Chondrocyte (in vitro differentiated cells): ENCODE results near the gene GABRB3. TPM values are rescaled to one million over a fixed set of nuclear protein-coding genes. Genes with fewer than 3 reads are reported as not detected.

Experiments
- DNase-seq: peaks from one replicate; pipeline ENCODE4 v3.0.0; 2021; ENCODE audit warnings: mixed read lengths, low spot score
- H3K27ac Mint-ChIP-seq: one replicate; pipeline ENCODE4 v1.8.0; 2021; ENCODE audit warnings: mild to moderate bottlenecking, moderate library complexity, mixed read lengths; ENCODE audit not compliant: unreplicated experiment
- H3K27me3 Mint-ChIP-seq: 2 replicates; pipeline ENCODE4 v1.8.0; 2021; ENCODE audit warnings: low read depth, mixed read lengths
- H3K36me3 Mint-ChIP-seq: 2 replicates; pipeline ENCODE4 v1.8.0; 2021; ENCODE audit warnings: low read depth, mixed read lengths
- H3K4me1 Mint-ChIP-seq: 2 replicates; pipeline ENCODE4 v1.8.0; 2021; ENCODE audit warnings: low read depth, mild to moderate bottlenecking, mixed read lengths
- H3K4me3 Mint-ChIP-seq: one replicate; pipeline ENCODE4 v1.8.0; 2021; ENCODE audit warnings: mild to moderate bottlenecking, moderate library complexity, mixed read lengths; ENCODE audit not compliant: unreplicated experiment
- H3K9me3 Mint-ChIP-seq: 2 replicates; pipeline ENCODE4 v1.8.0; 2021; ENCODE audit warnings: low read depth, mixed read lengths
- total RNA-seq: library from RNA; stranded (reverse); gene quantifications from 3 replicates; pipeline ENCODE4 v1.2.1, GENCODE V29; 2021
- TF ChIP-seq, protein P1 (sequence below): fragments of 200-600 bp; sonication (generic); IDR thresholded peaks from 2 replicates; pipeline ENCODE4 v1.5.0; 2021; ENCODE audit warnings: antibody characterized with exemption, mild to moderate bottlenecking, moderate library complexity

Gene GABRB3
- total RNA-seq, 1 donor from 2014 or later: 1.6 TPM

- Mint-ChIP-seq H3K4me1 (no peaks in the 10 kb centered on the region), H3K36me3 (no peaks in the 10 kb centered on the region), H3K9me3 (peaks cover 42% of the 10 kb centered on the region), H3K27me3 (no peaks in the 10 kb centered on the region), H3K4me3 (no peak overlapping the region), H3K27ac (no peak overlapping the region)
- no peak for DNase-seq
- TF ChIP-seq, protein P1, sequence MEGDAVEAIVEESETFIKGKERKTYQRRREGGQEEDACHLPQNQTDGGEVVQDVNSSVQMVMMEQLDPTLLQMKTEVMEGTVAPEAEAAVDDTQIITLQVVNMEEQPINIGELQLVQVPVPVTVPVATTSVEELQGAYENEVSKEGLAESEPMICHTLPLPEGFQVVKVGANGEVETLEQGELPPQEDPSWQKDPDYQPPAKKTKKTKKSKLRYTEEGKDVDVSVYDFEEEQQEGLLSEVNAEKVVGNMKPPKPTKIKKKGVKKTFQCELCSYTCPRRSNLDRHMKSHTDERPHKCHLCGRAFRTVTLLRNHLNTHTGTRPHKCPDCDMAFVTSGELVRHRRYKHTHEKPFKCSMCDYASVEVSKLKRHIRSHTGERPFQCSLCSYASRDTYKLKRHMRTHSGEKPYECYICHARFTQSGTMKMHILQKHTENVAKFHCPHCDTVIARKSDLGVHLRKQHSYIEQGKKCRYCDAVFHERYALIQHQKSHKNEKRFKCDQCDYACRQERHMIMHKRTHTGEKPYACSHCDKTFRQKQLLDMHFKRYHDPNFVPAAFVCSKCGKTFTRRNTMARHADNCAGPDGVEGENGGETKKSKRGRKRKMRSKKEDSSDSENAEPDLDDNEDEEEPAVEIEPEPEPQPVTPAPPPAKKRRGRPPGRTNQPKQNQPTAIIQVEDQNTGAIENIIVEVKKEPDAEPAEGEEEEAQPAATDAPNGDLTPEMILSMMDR: no peak
Observed at GRCh38 chr15:26598704-26599103, 174.2 kb downstream of the GABRB3 start.

- Mint-ChIP-seq H3K27me3 (no peaks in the 10 kb centered on the region), H3K4me3 (no peak overlapping the region), H3K4me1 (no peaks in the 10 kb centered on the region), H3K27ac (no peak overlapping the region), H3K9me3 (peaks cover 28% of the 10 kb centered on the region), H3K36me3 (no peaks in the 10 kb centered on the region)
- TF ChIP-seq, protein P1: no peak
- DNase-seq: no peak
Observed at GRCh38 chr15:26595611-26596010, 177.3 kb downstream of the GABRB3 start.

GRCh38 chr15:26590676-26591075, 182.2 kb downstream of the GABRB3 start:
- Mint-ChIP-seq H3K4me1 (no peaks in the 10 kb centered on the region), H3K27ac (no peak overlapping the region), H3K9me3 (peaks cover 14% of the 10 kb centered on the region), H3K36me3 (no peaks in the 10 kb centered on the region), H3K27me3 (no peaks in the 10 kb centered on the region), H3K4me3 (no peak overlapping the region)
- DNase-seq: no peak
- TF ChIP-seq, protein P1: no peak

GRCh38 chr15:26582840-26583239, 190.0 kb downstream of the GABRB3 start:
- DNase-seq: no peak
- H3K4me3 Mint-ChIP-seq: no peak overlapping the region
- TF ChIP-seq, protein P1: no peak
- peaks cover 31% of the 10 kb centered on the region for H3K9me3 Mint-ChIP-seq
- no peaks in the 10 kb centered on the region for H3K27me3 Mint-ChIP-seq
- H3K27ac Mint-ChIP-seq: no peak overlapping the region
- no peaks in the 10 kb centered on the region for H3K4me1 Mint-ChIP-seq
- H3K36me3 Mint-ChIP-seq: no peaks in the 10 kb centered on the region

- peaks cover 25% of the 10 kb centered on the region for H3K9me3 Mint-ChIP-seq
- TF ChIP-seq, protein P1: no peak
- H3K27me3 Mint-ChIP-seq: no peaks in the 10 kb centered on the region
- no peak overlapping the region for H3K27ac Mint-ChIP-seq
- no peaks in the 10 kb centered on the region for H3K4me1 Mint-ChIP-seq
- no peak for DNase-seq
- H3K4me3 Mint-ChIP-seq: no peak overlapping the region
- H3K36me3 Mint-ChIP-seq: peaks cover 3% of the 10 kb centered on the region
Observed at GRCh38 chr15:26580943-26581342, 191.9 kb downstream of the GABRB3 start.
